Fibroblast of lung (primary cell): ENCODE data around the gene PITX3. TPM values are rescaled to one million over a fixed set of nuclear protein-coding genes. Genes with fewer than 3 reads are reported as not detected.

ENCODE experiments used
- DNase-seq, 2 donors: peaks; one replicate each; pipeline versions ENCODE4 v3.0.0 to v3.0.0-alpha.2; 2010; ENCODE audit warnings: low read depth in 2 of 2
- H2AFZ ChIP-seq: 2 replicates; pipeline ENCODE4 v1.5.1; 2012; ENCODE audit warnings: low read length, control low read depth, inconsistent platforms
- H3K27ac ChIP-seq: 2 replicates; pipeline ENCODE4 v1.5.1; 2011; ENCODE audit warnings: low read length, control low read depth; ENCODE audit not compliant: insufficient read depth
- H3K27me3 ChIP-seq: 2 replicates; pipeline ENCODE4 v1.5.1; 2011; ENCODE audit warnings: mild to moderate bottlenecking, low read length; ENCODE audit not compliant: control insufficient read depth, insufficient read depth
- H3K36me3 ChIP-seq: 2 replicates; pipeline ENCODE4 v1.5.1; 2011; ENCODE audit warnings: low read length; ENCODE audit not compliant: control insufficient read depth, insufficient read depth
- H3K4me1 ChIP-seq: 2 replicates; pipeline ENCODE4 v1.5.1; 2011; ENCODE audit warnings: low read length; ENCODE audit not compliant: control insufficient read depth, insufficient read depth; ENCODE audit errors: extremely low read depth
- H3K4me2 ChIP-seq: 2 replicates; pipeline ENCODE4 v1.5.1; 2011; ENCODE audit warnings: low read length, control low read depth; ENCODE audit not compliant: insufficient read depth; ENCODE audit errors: extremely low read depth
- H3K4me3 ChIP-seq, 4 experiments: fragments of 200-600 bp in 1 of 4; sonication (generic) in 1 of 4; replicated peaks in 1 of 4; 2 replicates each; pipeline ENCODE4 v1.5.1; 2011 to 2016; ENCODE audit warnings: low read length in 4 of 4, low read depth in 3 of 4, mild to moderate bottlenecking in 3 of 4, control low read depth in 2 of 4, inconsistent platforms in 1 of 4, mixed read lengths in 1 of 4; ENCODE audit not compliant: insufficient read depth in 1 of 4; ENCODE audit errors: control extremely low read depth in 1 of 4
- H3K79me2 ChIP-seq: 2 replicates; pipeline ENCODE4 v1.5.1; 2012; ENCODE audit warnings: mild to moderate bottlenecking, low read length, inconsistent platforms; ENCODE audit not compliant: control insufficient read depth, insufficient read depth
- H3K9ac ChIP-seq: 2 replicates; pipeline ENCODE4 v1.5.1; 2011; ENCODE audit warnings: mild to moderate bottlenecking, low read length, control low read depth; ENCODE audit not compliant: insufficient read depth
- H3K9me3 ChIP-seq: 2 replicates; pipeline ENCODE4 v1.5.1; 2012; ENCODE audit warnings: low read depth, low read length; ENCODE audit not compliant: control insufficient read depth, insufficient read depth
- H4K20me1 ChIP-seq: 2 replicates; pipeline ENCODE4 v1.5.1; 2011; ENCODE audit warnings: low read length; ENCODE audit not compliant: control insufficient read depth, insufficient read depth; ENCODE audit errors: extremely low read depth
- EZH2 ChIP-seq: IDR thresholded peaks from 2 replicates; pipeline ENCODE4 v1.5.1; 2012; ENCODE audit warnings: low read length, control low read depth, mild to moderate bottlenecking; ENCODE audit errors: missing control alignments
- polyA plus RNA-seq, 2 donors: library from polyadenylated mRNA; depleted of rRNA in 1 of 2; stranded (reverse) in 1 of 2; unstranded in 1 of 2; fragments of >200 nt; gene quantifications; 2 replicates each; pipeline ENCODE4 v1.2.1, GENCODE V29; 2011 to 2012; ENCODE audit warnings: missing spikeins in 1 of 2
- total RNA-seq: library from RNA; depleted of rRNA; stranded (reverse); fragments of >200 nt; gene quantifications from 2 replicates; pipeline ENCODE4 v1.2.1, GENCODE V29; 2014
- TF ChIP-seq, protein P1 (sequence below), 2 donors: IDR thresholded peaks in 1 of 2; conservative IDR thresholded peaks in 1 of 2; 1 replicate in 1 of 2; 2 replicates in 1 of 2; pipeline ENCODE4 v1.5.1; 2011 to 2012; ENCODE audit warnings: low read length in 2 of 2, control low read depth in 1 of 2, inconsistent platforms in 1 of 2, low read depth in 1 of 2, mild to moderate bottlenecking in 1 of 2

The PITX3 gene
- total and polyA plus RNA-seq, 2 donors (not counting 1 experiment from before 2014, with no cell fraction given): not detected

- Histone ChIP-seq H3K4me2 (peak overlapping the region; percentile 70), H3K9me3 (no peaks in the 10 kb centered on the region), H3K27ac (no peak overlapping the region), H2AFZ (no peak overlapping the region), H3K4me1 (peaks cover 11% of the 10 kb centered on the region), H4K20me1 (no peaks in the 10 kb centered on the region), H3K27me3 (peaks cover 37% of the 10 kb centered on the region), H3K36me3 (no peaks in the 10 kb centered on the region), H3K4me3 (peak overlapping the region in 3 of 4 experiments; percentile 22 to 46 (median 44)), H3K9ac (no peak overlapping the region), H3K79me2 (no peaks in the 10 kb centered on the region)
- DNase-seq: peak; percentile 53 to 72
- TF ChIP-seq, protein P1, sequence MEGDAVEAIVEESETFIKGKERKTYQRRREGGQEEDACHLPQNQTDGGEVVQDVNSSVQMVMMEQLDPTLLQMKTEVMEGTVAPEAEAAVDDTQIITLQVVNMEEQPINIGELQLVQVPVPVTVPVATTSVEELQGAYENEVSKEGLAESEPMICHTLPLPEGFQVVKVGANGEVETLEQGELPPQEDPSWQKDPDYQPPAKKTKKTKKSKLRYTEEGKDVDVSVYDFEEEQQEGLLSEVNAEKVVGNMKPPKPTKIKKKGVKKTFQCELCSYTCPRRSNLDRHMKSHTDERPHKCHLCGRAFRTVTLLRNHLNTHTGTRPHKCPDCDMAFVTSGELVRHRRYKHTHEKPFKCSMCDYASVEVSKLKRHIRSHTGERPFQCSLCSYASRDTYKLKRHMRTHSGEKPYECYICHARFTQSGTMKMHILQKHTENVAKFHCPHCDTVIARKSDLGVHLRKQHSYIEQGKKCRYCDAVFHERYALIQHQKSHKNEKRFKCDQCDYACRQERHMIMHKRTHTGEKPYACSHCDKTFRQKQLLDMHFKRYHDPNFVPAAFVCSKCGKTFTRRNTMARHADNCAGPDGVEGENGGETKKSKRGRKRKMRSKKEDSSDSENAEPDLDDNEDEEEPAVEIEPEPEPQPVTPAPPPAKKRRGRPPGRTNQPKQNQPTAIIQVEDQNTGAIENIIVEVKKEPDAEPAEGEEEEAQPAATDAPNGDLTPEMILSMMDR (conservative IDR thresholded peaks at IDR 0.05 in 1 of 2, IDR thresholded peaks at IDR 0.05 in 1 of 2; ENCODE audit: low read depth in 1 of 2, low read length in 2 of 2): peak; percentile 97 to 99
- peak; percentile 1 for TF ChIP-seq EZH2
These were observed 11.5 kb downstream of the PITX3 start for GRCh38 chr10:102229810-102230263.

- Histone ChIP-seq H3K36me3 (no peaks in the 10 kb centered on the region), H3K27ac (no peak overlapping the region), H3K4me3 (no peak overlapping the region), H3K9me3 (no peaks in the 10 kb centered on the region), H4K20me1 (no peaks in the 10 kb centered on the region), H3K27me3 (peaks cover 32% of the 10 kb centered on the region), H2AFZ (no peak overlapping the region), H3K4me2 (no peak overlapping the region), H3K79me2 (no peaks in the 10 kb centered on the region), H3K9ac (no peak overlapping the region), H3K4me1 (peaks cover 11% of the 10 kb centered on the region)
- no peak for TF ChIP-seq EZH2
- TF ChIP-seq, protein P1 (conservative IDR thresholded peaks at IDR 0.05 in 1 of 2, IDR thresholded peaks at IDR 0.05 in 1 of 2; ENCODE audit: low read depth in 1 of 2, low read length in 2 of 2): no peak
- peak in 1 of 2 donors; percentile 77 for DNase-seq
These were observed 14.3 kb downstream of the PITX3 start for GRCh38 chr10:102227050-102227449.

- peak overlapping the region in 3 of 4 experiments; percentile 16 to 44 (median 22) for H3K4me3 ChIP-seq
- TF ChIP-seq EZH2: no peak
- TF ChIP-seq, protein P1 (conservative IDR thresholded peaks at IDR 0.05 in 1 of 2, IDR thresholded peaks at IDR 0.05 in 1 of 2; ENCODE audit: low read depth in 1 of 2, low read length in 2 of 2): no peak
- peaks cover 11% of the 10 kb centered on the region for H3K4me1 ChIP-seq
- no peaks in the 10 kb centered on the region for H4K20me1 ChIP-seq
- no peak overlapping the region for H3K27ac ChIP-seq
- no peaks in the 10 kb centered on the region for H3K9me3 ChIP-seq
- peak overlapping the region; percentile 84 for H2AFZ ChIP-seq
- DNase-seq: no peak
- peaks cover 29% of the 10 kb centered on the region for H3K27me3 ChIP-seq
- no peak overlapping the region for H3K9ac ChIP-seq
- peak overlapping the region; percentile 62 for H3K4me2 ChIP-seq
- H3K79me2 ChIP-seq: no peaks in the 10 kb centered on the region
- H3K36me3 ChIP-seq: no peaks in the 10 kb centered on the region
These were observed 14.8 kb downstream of the PITX3 start for GRCh38 chr10:102226542-102226870.
